Measurements from ENCODE around the gene CAMK2D. TPM values are rescaled to one million over a fixed set of nuclear protein-coding genes. Genes with fewer than 3 reads are reported as not detected.

CAMK2D gene
- total RNA-seq, 4 donors from 2014 or later: 57.3 to 78.4 (median 61.8) TPM

GRCh38 chr4:113636877-113637276, 124.7 kb downstream of the CAMK2D start:
- intact Hi-C loops (cut with DNase I): no loop called here
- Histone ChIP-seq H3K4me1 (peaks cover 39 to 41% of the 10 kb centered on the region in 2 donors), H3K27ac (peak overlapping the region; percentile 77 to 91 (median 86))

GRCh38 chr4:113636438-113636818, 125.1 kb downstream of the CAMK2D start:
- no peaks in the 10 kb centered on the region for H3K36me3 ChIP-seq
- no peaks in the 10 kb centered on the region for H3K9me3 ChIP-seq
- H3K27ac ChIP-seq: peak overlapping the region in 2 of 3 donors; percentile 86 to 91
- peaks cover 39 to 41% of the 10 kb centered on the region in 2 donors for H3K4me1 ChIP-seq
- H3K27me3 ChIP-seq: no peaks in the 10 kb centered on the region
- TF ChIP-seq POLR2A (IDR thresholded peaks at IDR 0.05): no peak
- no peak overlapping the region for H3K4me3 ChIP-seq (replicated peaks in 1 of 3)
- 90 to 91% methylated on average over 3 of the region's 3 CpGs for WGBS, 2 donors
- intact Hi-C loops (cut with DNase I): no loop called here
- DNase-seq: no peak

More at GRCh38 chr4:113636877-113637276, 124.7 kb downstream of the CAMK2D start:
- Histone ChIP-seq H3K27me3 (no peaks in the 10 kb centered on the region), H3K9me3 (no peaks in the 10 kb centered on the region), H3K4me3 (replicated peaks in 1 of 3) (no peak overlapping the region), H3K36me3 (no peaks in the 10 kb centered on the region)
- DNase-seq: no peak
- TF ChIP-seq POLR2A (IDR thresholded peaks at IDR 0.05): no peak
- no peak for TF ChIP-seq CTCF (IDR thresholded peaks at IDR 0.05)

GRCh38 chr4:113635739-113636437, 125.7 kb downstream of the CAMK2D start:
- Histone ChIP-seq H3K4me1 (peaks cover 37 to 38% of the 10 kb centered on the region in 2 donors), H3K27me3 (no peaks in the 10 kb centered on the region), H3K4me3 (replicated peaks in 1 of 3) (no peak overlapping the region), H3K27ac (peak overlapping the region in 1 of 3 donors; percentile 91), H3K9me3 (no peaks in the 10 kb centered on the region), H3K36me3 (no peaks in the 10 kb centered on the region)
- intact Hi-C loops (cut with DNase I): no loop called here
- 97 to 99% methylated on average over 3 of the region's 3 CpGs for WGBS, 2 donors
- no peak for DNase-seq
- TF ChIP-seq CTCF (IDR thresholded peaks at IDR 0.05): no peak
- TF ChIP-seq POLR2A (IDR thresholded peaks at IDR 0.05): no peak

DNA sequence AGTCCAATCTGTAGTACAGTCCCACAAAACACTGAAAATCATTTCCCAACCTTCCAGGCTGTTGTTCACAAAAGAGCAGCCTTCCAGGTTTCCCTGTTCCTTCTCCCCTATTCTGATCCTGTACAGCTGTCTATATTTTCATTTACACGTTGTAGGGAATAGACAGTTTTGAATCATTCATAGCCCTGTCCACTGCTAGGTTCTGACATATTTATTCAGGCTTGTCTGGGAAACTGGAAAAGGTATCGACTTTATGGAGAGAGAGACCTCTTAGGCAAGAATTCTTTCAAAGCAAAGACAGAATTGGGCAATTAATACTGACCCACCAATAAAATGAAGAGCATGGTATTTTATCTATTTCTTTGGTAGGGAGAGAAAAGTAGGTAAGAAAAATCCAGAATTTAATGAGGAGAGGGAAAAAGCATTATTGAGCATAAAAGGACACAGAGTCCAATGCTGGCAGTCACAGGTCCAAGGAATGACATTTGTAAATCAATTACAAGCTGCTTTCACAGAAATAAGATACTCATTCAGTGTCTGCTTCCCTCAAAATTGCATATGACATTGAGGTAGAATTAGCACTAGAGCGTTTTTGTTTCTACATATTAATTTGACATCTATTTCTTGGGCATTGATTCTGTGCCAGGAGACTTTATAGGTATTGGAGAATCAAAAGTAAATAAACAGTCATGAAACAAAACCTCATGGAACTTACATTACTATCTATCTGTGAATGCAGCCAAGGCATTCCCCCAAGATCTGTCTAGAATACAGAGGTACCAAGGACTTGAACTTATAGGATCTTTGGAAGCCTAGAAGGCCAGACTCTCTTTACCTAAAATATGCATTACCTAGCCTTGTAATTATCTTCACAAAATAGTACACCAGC, 127.2 kb downstream of the CAMK2D start:
- peaks cover 23% of the 10 kb centered on the region in 2 donors for H3K4me1 ChIP-seq

DNA sequence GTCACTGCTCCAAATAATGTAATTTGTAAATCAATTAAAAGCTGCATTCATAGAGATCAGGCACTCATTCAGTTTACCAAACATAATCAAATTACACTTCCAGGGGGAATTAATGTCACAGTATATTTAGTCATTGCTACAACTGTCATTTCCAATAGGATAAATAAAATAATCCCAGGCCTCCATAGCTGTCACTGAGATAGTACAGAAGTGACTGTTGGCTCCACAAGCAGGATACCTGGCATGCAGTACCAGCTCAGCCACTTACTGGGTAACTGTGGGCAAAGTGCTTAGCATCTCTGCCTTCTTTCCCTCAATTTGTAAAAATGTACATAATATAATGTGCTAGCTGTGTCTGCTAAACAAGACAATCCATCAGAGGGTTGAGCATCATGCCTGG, 128.1 kb downstream of the CAMK2D start:
- intact Hi-C loops (cut with DNase I): no loop called here
- H3K27ac ChIP-seq: no peak overlapping the region
- TF ChIP-seq CTCF (IDR thresholded peaks at IDR 0.05): no peak
- no peak for TF ChIP-seq POLR2A (IDR thresholded peaks at IDR 0.05)
- no peaks in the 10 kb centered on the region for H3K27me3 ChIP-seq
- H3K9me3 ChIP-seq: no peaks in the 10 kb centered on the region
- DNase-seq: no peak
- H3K36me3 ChIP-seq: no peaks in the 10 kb centered on the region
- H3K4me3 ChIP-seq (replicated peaks in 1 of 3): no peak overlapping the region
- H3K4me1 ChIP-seq: peaks cover 16 to 18% of the 10 kb centered on the region in 2 donors

More for the DNA sequence above, 127.2 kb downstream of the CAMK2D start:
- WGBS, 2 donors: 79 to 81% methylated on average over 3 of the region's 3 CpGs
- no peaks in the 10 kb centered on the region for H3K36me3 ChIP-seq
- no peaks in the 10 kb centered on the region for H3K27me3 ChIP-seq
- TF ChIP-seq POLR2A (IDR thresholded peaks at IDR 0.05) (no peak), CTCF (IDR thresholded peaks at IDR 0.05) (no peak)
- no peaks in the 10 kb centered on the region for H3K9me3 ChIP-seq
- no peak for DNase-seq
- no peak overlapping the region for H3K4me3 ChIP-seq (replicated peaks in 1 of 3)
- no peak overlapping the region for H3K27ac ChIP-seq
- intact Hi-C loops (cut with DNase I): no loop called here

All from thyroid gland (tissue), 4 donors.